GM12892 (cell line): ENCODE results near the gene TYW3.
"Not testable (repeated sequence)": the region's sequence is repeated elsewhere in the genome, so short reads cannot be mapped to it uniquely, and the experiment has no call there.

ENCODE experiments used
- POLR2A ChIP-seq: IDR thresholded peaks from 2 replicates; pipeline ENCODE4 v1.6.1; 2011; ENCODE audit warnings: low read depth, low read length, control low read depth
- POLR2AphosphoS5 ChIP-seq: IDR thresholded peaks from 2 replicates; pipeline ENCODE4 v1.6.1; 2011; ENCODE audit warnings: low read depth, low read length, control low read depth

GRCh38 chr1:74732071-74732946, 643 bp upstream of the TYW3 start:
- TF ChIP-seq POLR2AphosphoS5 = peak; percentile 36; the same call in 1 of the 2 replicates
- TF ChIP-seq POLR2A = not testable (repeated sequence)
